K562 (cell line): Measurements from ENCODE around the gene VRK1. TPM values are rescaled to one million over a fixed set of nuclear protein-coding genes. Genes with fewer than 3 reads are reported as not detected.

Experiments used
- ATAC-seq: fragments of 200-7000 bp; cut with Tn5 transposase; 3 replicates; pipeline ENCODE4 v1.9.1; 2020; ENCODE audit warnings: moderate library complexity
- BruUV-seq: library from RNA; stranded (reverse); fragments of 400-500 nt; replicated peaks from 2 replicates; lab custom pipeline; 2021; lab: Mats Ljungman, UMichigan
- CTCF ChIA-PET: fragments of 300-600 bp; formaldehyde crosslinking; extraction: SDS; loops from one replicate; lab custom pipeline; 2021; ENCODE audit warnings: low intra/inter-chr PET ratio; lab: Yijun Ruan, JAX
- POLR2A ChIA-PET: fragments of 300-600, 350-650 bp; sonication (Branson Sonifier 250); formaldehyde crosslinking; extraction: SDS; loops from one replicate; lab custom pipeline; 2021; ENCODE audit warnings: antibody characterized with exemption, inconsistent platforms; lab: Yijun Ruan, JAX
- DNase-seq, 4 experiments: peaks; one replicate each; pipeline versions ENCODE4 v3.0.0 to v3.0.0-alpha.2; 2011 to 2018; ENCODE audit warnings: low spot score in 3 of 4, mixed read lengths in 3 of 4; ENCODE audit errors: extremely low read depth in 1 of 4
- FAIRE-seq: peaks from 2 replicates; lab custom pipeline; 2011; peaks lifted over from hg19 to GRCh38; lab: Jason Lieb, UNC
- H2AFZ ChIP-seq: 2 replicates; pipeline ENCODE4 v1.6.0; 2011; ENCODE audit warnings: low read depth, low read length, control low read depth, inconsistent platforms
- H3K27ac ChIP-seq: fragments of 200-600 bp; 3 replicates; pipeline ENCODE4 v1.8.0; 2011; ENCODE audit warnings: low read depth, mild to moderate bottlenecking, control low read depth, inconsistent platforms, low read length, moderate library complexity, mixed read lengths; ENCODE audit errors: extremely low read depth
- H3K27me3 ChIP-seq, 2 experiments: fragments of 300-600 bp in 1 of 2; 2 replicates in 1 of 2; 3 replicates in 1 of 2; pipeline versions ENCODE4 v1.6.0 to v1.8.0; 2011; ENCODE audit warnings: inconsistent platforms in 2 of 2, low read length in 2 of 2, mild to moderate bottlenecking in 1 of 2, mixed read lengths in 1 of 2, moderate library complexity in 1 of 2; ENCODE audit not compliant: control insufficient read depth in 2 of 2, insufficient read depth in 2 of 2
- H3K36me3 ChIP-seq: fragments of 300-600 bp; 3 replicates; pipeline ENCODE4 v1.8.0; 2011; ENCODE audit warnings: mild to moderate bottlenecking, low read length, inconsistent platforms; ENCODE audit not compliant: control insufficient read depth, insufficient read depth
- H3K4me1 ChIP-seq, 2 experiments: fragments of 200-600 bp in 1 of 2; replicated peaks in 1 of 2; 2 replicates in 1 of 2; 3 replicates in 1 of 2; pipeline versions ENCODE4 v1.5.1 to v1.8.0; 2011; ENCODE audit warnings: inconsistent platforms in 2 of 2, low read length in 2 of 2, mild to moderate bottlenecking in 1 of 2, mixed read lengths in 1 of 2, moderate library complexity in 1 of 2; ENCODE audit not compliant: control insufficient read depth in 2 of 2, insufficient read depth in 2 of 2
- H3K4me2 ChIP-seq: 2 replicates; pipeline ENCODE4 v1.6.1; 2011; ENCODE audit warnings: low read length, control low read depth, inconsistent platforms, mixed read lengths; ENCODE audit not compliant: insufficient read depth
- H3K4me3 ChIP-seq: fragments of 200-600 bp; sonication (generic), shearing (Covaris generic); 2 replicates; pipeline ENCODE4 v1.5.1; 2016; ENCODE audit warnings: control low read depth, inconsistent platforms
- H3K79me2 ChIP-seq: fragments of 200-600 bp; 3 replicates; pipeline ENCODE4 v1.8.0; 2011; ENCODE audit warnings: low read length, inconsistent platforms; ENCODE audit not compliant: control insufficient read depth, insufficient read depth
- H3K9ac ChIP-seq, 2 experiments: 2 replicates each; pipeline versions ENCODE4 v1.6.0 to v1.6.1; 2011; ENCODE audit warnings: low read depth in 2 of 2, low read length in 2 of 2, control low read depth in 1 of 2, inconsistent platforms in 1 of 2, mild to moderate bottlenecking in 1 of 2, mixed read lengths in 1 of 2; ENCODE audit not compliant: insufficient read depth in 1 of 2
- H3K9me1 ChIP-seq: one replicate; pipeline ENCODE4 v1.6.0; 2011; ENCODE audit warnings: inconsistent platforms, mild to moderate bottlenecking, low read length, moderate library complexity; ENCODE audit not compliant: control insufficient read depth, insufficient read depth
- H3K9me3 ChIP-seq: replicated peaks from 2 replicates; pipeline ENCODE4 v1.5.1; 2011; ENCODE audit warnings: low read depth, low read length, inconsistent platforms; ENCODE audit not compliant: control insufficient read depth, insufficient read depth
- H4K20me1 ChIP-seq: replicated peaks from 2 replicates; pipeline ENCODE4 v1.6.1; 2011; ENCODE audit warnings: low read length, inconsistent platforms, mixed read lengths; ENCODE audit not compliant: control insufficient read depth, insufficient read depth
- ARHGAP35 ChIP-seq: fragments of 450-650 bp; IDR thresholded peaks from 2 replicates; pipeline ENCODE4 v1.6.1; 2018; ENCODE audit not compliant: partially characterized antibody
- NFXL1 ChIP-seq: fragments of 450-650 bp; formaldehyde crosslinking; IDR thresholded peaks from 2 replicates; pipeline ENCODE4 v1.4.0; 2021; ENCODE audit warnings: mild to moderate bottlenecking
- SIX5 ChIP-seq, 2 experiments: IDR thresholded peaks; 2 replicates each; pipeline ENCODE4 v1.6.1; 2011; ENCODE audit warnings: low read length in 2 of 2, borderline replicate concordance in 1 of 2, low read depth in 1 of 2, mild to moderate bottlenecking in 1 of 2, moderate library complexity in 1 of 2; ENCODE audit not compliant: insufficient read depth in 1 of 2
- SRSF1 ChIP-seq: fragments of 200-400 bp; formaldehyde crosslinking; IDR thresholded peaks from 2 replicates; pipeline ENCODE4 v1.6.1; 2017; ENCODE audit warnings: mild to moderate bottlenecking, low read depth, low read length, moderate library complexity
- TEAD4 ChIP-seq, 2 experiments: sonication (generic) in 1 of 2; formaldehyde crosslinking in 1 of 2; IDR thresholded peaks; 2 replicates each; pipeline versions ENCODE4 v1.6.1 to v1.8.0; 2012 to 2022; ENCODE audit warnings: borderline replicate concordance in 1 of 2, inconsistent platforms in 1 of 2, low read length in 1 of 2, mild to moderate bottlenecking in 1 of 2, missing genetic modification reagents in 1 of 2
- TFAM ChIP-seq: fragments of 250-450 bp; sonication (Bioruptor Pico); conservative IDR thresholded peaks from 2 replicates; pipeline ENCODE4 v1.5.0; 2021; ENCODE audit warnings: mild to moderate bottlenecking, moderate library complexity
- ZFX ChIP-seq: sonication (generic); formaldehyde crosslinking; IDR thresholded peaks from 2 replicates; pipeline ENCODE4 v1.8.0; 2022; ENCODE audit warnings: mild to moderate bottlenecking, missing genetic modification reagents, moderate library complexity
- ZNF134 ChIP-seq: fragments of 250-450 bp; sonication (Bioruptor Pico); conservative IDR thresholded peaks from 2 replicates; pipeline ENCODE4 v1.4.0; 2020
- WGBS: fragments of 100-300 bp; shearing (Covaris generic); methylation state at CpG from one replicate; pipeline ENCODE4 v1.1.6; 2016; ENCODE audit warnings: low coverage, mixed read lengths; ENCODE audit not compliant: insufficient coverage; ENCODE audit errors: missing lambda C conversion rate; 5-methylcytosine and 5-hydroxymethylcytosine counted together
- in situ Hi-C: fragments of 300-500 bp; cut with MboI; formaldehyde crosslinking; loops from 4 replicates; pipeline ENCODE4 v1.15.0; 2018; ENCODE audit warnings: inconsistent platforms, mixed read lengths
- intact Hi-C: fragments of 100-400 bp; cut with micrococcal nuclease; formaldehyde crosslinking; loops from 2 replicates; pipeline ENCODE4 v1.14.2; 2022
- polyA plus RNA-seq, 8 experiments: library from polyadenylated mRNA; depleted of rRNA in 4 of 8; stranded (reverse) in 5 of 8; unstranded in 3 of 8; fragments of >200 nt; fragmentation: Nextera tagmentation in 2 of 8; fragmentation: Illumina TruSeq in 1 of 8; extraction: Ambion mirVana in 2 of 8; extraction: Trizol in 1 of 8; gene quantifications; 2 replicates each; pipeline versions ENCODE4 v1.2.1 to v1.2.3, GENCODE V29; 2011 to 2014; ENCODE audit warnings: inconsistent platforms in 1 of 8, missing spikeins in 1 of 8
- total RNA-seq, 7 experiments: library from RNA; depleted of rRNA in 6 of 7; stranded (reverse); fragments of >200 nt in 6 of 7; fragmentation: Illumina TruSeq in 2 of 7; extraction: Trizol in 2 of 7; gene quantifications; 2 replicates each; pipeline versions ENCODE4 v1.2.1 to v1.2.3, GENCODE V29; 2011 to 2021; ENCODE audit warnings: low replicate concordance in 1 of 7
- TF ChIP-seq, protein P1 (sequence below): fragments of 250-450 bp; sonication (Bioruptor Pico); IDR thresholded peaks from 2 replicates; pipeline ENCODE4 v1.5.0; 2021; ENCODE audit warnings: mild to moderate bottlenecking, moderate library complexity
- TF ChIP-seq, protein P2 (sequence below): fragments of 450-650 bp; IDR thresholded peaks from 2 replicates; pipeline ENCODE4 v1.6.1; 2018; ENCODE audit not compliant: partially characterized antibody
- TF ChIP-seq, protein P3 (sequence below): sonication (generic); formaldehyde crosslinking; IDR thresholded peaks from 2 replicates; pipeline ENCODE4 v1.8.0; 2022; ENCODE audit warnings: mild to moderate bottlenecking, low read depth, missing genetic modification reagents

VRK1 gene
- total and polyA plus RNA-seq, 9 of the 15 experiments (the other 6 are each of a cell fraction or from before 2014, with no cell fraction given) = 83.6 to 177 (median 116) TPM

DNA sequence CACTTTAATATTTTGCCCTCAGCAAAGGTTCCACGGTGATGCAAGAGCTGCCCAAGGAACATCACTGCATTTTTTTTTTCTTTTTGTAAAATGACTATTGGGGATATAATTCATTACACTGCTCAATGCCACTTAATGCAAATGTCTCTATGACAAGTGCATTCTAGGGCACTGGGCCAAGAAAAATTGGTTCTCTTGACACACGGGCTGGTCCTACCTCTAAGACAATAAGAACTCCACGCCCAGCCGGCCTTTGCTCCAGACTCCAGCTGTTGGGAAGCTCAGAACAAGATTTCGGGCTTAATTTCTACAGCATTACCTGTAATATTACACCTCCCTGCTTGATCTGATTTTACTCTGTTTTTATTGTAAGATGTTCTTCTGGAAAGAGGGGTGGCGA is 48.8 kb upstream of the VRK1 start:
- Histone ChIP-seq H3K36me3 (no peaks in the 10 kb centered on the region), H3K79me2 (no peaks in the 10 kb centered on the region), H3K4me1 (no peaks in the 10 kb centered on the region; a peak in 2 of 5 replicates), H3K27ac (no peak overlapping the region), H4K20me1 (no peaks in the 10 kb centered on the region), H3K9ac (no peak overlapping the region), H3K9me3 (no peaks in the 10 kb centered on the region; the same call in 1 of the 2 replicates), H3K4me3 (no peak overlapping the region), H3K4me2 (no peak overlapping the region), H3K27me3 (peaks cover 40 to 54% of the 10 kb centered on the region in 2 experiments), H2AFZ (no peak overlapping the region), H3K9me1 (no peaks in the 10 kb centered on the region)
- ATAC-seq (no peak), FAIRE-seq (no peak), DNase-seq (no peak)
- POLR2A ChIA-PET = no interaction called here
- 3% methylated on average over 6 of the region's 6 CpGs for WGBS
- BruUV-seq = no TSS peak
- in situ Hi-C loops = no loop called here
- no peak for TF ChIP-seq TFAM (CRISPR knock-in tag)
- no peak for TF ChIP-seq ARHGAP35
- no peak for TF ChIP-seq TEAD4 (IDR thresholded peaks at IDR 0.05; ENCODE audit: low read length)
- TF ChIP-seq TEAD4 (CRISPR knock-in tag; IDR thresholded peaks at IDR 0.05; ENCODE audit: borderline replicate concordance) = no peak
- TF ChIP-seq, protein P1, sequence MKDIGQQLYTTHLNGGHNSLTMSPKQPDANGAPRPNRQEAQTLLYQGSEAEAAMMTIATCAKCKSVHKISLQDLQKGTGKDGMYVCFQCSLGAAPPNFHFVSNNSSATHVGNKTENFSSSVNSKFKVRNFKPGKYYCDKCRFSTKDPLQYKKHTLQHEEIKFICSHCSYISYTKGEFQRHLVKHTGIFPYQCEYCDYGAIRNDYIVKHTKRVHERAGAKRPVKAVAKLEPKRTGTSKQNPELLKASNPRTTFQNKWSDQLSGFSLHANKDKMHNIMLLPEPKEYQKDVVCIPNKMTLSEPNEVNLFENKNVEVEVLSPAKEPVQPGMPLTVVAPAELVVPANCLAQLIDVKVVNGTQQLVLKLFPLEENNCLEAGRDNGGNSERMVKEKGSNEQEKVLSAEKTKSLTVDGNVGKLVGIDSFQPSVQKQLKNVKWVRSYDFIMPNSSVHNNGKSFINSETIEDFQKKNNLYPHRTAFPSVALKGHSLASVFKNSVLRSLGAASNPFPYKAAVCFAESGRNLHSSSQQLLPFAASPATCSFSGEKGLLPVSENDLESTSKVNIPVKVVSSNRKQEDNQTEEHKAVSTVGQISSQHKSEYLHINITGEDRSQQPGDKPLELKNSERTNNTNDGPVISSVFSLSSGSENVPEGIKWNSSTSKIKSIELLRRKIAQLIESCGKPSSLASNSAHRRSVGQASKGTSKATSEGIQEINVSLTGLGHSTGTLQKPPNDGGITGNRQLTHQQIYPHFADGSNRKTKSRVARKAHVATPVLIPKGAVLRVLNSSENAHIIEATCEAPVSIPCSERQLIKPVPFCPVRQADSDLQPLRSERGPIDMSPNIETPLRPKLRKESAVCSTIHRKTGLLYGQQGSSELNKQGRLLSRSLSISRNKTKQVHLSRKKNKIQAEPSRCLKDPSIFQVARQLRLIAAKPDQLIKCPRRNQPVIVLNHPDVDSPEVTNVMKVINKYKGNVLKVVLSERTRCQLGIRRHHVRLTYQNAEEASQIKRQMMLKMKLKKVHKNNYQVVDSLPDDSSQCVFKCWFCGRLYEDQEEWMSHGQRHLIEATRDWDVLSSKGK (CRISPR knock-in tag) = no peak
- no peak for TF ChIP-seq NFXL1
- TF ChIP-seq, protein P2, sequence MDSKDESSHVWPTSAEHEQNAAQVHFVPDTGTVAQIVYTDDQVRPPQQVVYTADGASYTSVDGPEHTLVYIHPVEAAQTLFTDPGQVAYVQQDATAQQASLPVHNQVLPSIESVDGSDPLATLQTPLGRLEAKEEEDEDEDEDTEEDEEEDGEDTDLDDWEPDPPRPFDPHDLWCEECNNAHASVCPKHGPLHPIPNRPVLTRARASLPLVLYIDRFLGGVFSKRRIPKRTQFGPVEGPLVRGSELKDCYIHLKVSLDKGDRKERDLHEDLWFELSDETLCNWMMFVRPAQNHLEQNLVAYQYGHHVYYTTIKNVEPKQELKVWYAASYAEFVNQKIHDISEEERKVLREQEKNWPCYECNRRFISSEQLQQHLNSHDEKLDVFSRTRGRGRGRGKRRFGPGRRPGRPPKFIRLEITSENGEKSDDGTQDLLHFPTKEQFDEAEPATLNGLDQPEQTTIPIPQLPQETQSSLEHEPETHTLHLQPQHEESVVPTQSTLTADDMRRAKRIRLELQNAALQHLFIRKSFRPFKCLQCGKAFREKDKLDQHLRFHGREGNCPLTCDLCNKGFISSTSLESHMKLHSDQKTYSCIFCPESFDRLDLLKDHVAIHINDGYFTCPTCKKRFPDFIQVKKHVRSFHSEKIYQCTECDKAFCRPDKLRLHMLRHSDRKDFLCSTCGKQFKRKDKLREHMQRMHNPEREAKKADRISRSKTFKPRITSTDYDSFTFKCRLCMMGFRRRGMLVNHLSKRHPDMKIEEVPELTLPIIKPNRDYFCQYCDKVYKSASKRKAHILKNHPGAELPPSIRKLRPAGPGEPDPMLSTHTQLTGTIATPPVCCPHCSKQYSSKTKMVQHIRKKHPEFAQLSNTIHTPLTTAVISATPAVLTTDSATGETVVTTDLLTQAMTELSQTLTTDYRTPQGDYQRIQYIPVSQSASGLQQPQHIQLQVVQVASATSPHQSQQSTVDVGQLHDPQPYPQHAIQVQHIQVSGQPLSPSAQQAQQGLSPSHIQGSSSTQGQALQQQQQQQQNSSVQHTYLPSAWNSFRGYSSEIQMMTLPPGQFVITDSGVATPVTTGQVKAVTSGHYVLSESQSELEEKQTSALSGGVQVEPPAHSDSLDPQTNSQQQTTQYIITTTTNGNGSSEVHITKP = no peak
- TF ChIP-seq ZNF134 (CRISPR knock-in tag) = no peak
- TF ChIP-seq SIX5 (IDR thresholded peaks at IDR 0.05; ENCODE audit: borderline replicate concordance in 1 of 2, insufficient read depth in 1 of 2, low read depth in 1 of 2, low read length in 2 of 2) = no peak
- TF ChIP-seq ZFX = no peak
- TF ChIP-seq, protein P3, sequence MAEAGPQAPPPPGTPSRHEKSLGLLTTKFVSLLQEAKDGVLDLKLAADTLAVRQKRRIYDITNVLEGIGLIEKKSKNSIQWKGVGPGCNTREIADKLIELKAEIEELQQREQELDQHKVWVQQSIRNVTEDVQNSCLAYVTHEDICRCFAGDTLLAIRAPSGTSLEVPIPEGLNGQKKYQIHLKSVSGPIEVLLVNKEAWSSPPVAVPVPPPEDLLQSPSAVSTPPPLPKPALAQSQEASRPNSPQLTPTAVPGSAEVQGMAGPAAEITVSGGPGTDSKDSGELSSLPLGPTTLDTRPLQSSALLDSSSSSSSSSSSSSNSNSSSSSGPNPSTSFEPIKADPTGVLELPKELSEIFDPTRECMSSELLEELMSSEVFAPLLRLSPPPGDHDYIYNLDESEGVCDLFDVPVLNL (CRISPR knock-in tag) = no peak
- no peak for TF ChIP-seq SRSF1
- intact Hi-C loops = no loop called here
- CTCF ChIA-PET = no interaction called here
